Breast epithelium (tissue), 3 donors: ENCODE data around the gene PCDHB12.

Experiments
- POLR2A ChIP-seq: fragments of 450-650 bp; IDR thresholded peaks from one replicate; pipeline ENCODE4 v1.6.1; 2016; ENCODE audit warnings: antibody characterized with exemption, mild to moderate bottlenecking, moderate library complexity
- TF ChIP-seq, protein P1 (sequence below), 3 donors: fragments of 450-650 bp; IDR thresholded peaks; one replicate each; pipeline ENCODE4 v1.5.1; 2016 to 2017; ENCODE audit warnings: antibody characterized with exemption in 3 of 3, mild to moderate bottlenecking in 3 of 3, moderate library complexity in 3 of 3

DNA sequence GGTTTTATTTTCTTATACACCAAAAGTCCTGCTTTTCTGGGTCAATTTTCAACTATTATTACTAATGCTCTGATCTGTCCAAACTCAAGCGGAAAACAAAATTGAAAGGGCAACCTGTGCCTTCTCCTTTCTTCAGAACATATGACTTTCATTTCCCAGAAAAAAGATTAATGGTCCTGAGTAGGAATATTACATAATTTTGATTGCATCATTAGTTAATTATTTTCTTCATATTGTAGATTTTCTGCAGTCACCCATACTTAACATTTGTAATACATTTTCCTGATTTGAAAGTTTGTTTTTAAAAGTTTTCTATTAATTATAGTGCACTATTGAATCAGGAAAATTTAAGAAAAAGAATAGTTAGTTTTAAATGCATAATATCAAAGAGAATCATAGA is 32.6 kb upstream of the PCDHB12 start:
- TF ChIP-seq POLR2A: no peak
- TF ChIP-seq, protein P1, sequence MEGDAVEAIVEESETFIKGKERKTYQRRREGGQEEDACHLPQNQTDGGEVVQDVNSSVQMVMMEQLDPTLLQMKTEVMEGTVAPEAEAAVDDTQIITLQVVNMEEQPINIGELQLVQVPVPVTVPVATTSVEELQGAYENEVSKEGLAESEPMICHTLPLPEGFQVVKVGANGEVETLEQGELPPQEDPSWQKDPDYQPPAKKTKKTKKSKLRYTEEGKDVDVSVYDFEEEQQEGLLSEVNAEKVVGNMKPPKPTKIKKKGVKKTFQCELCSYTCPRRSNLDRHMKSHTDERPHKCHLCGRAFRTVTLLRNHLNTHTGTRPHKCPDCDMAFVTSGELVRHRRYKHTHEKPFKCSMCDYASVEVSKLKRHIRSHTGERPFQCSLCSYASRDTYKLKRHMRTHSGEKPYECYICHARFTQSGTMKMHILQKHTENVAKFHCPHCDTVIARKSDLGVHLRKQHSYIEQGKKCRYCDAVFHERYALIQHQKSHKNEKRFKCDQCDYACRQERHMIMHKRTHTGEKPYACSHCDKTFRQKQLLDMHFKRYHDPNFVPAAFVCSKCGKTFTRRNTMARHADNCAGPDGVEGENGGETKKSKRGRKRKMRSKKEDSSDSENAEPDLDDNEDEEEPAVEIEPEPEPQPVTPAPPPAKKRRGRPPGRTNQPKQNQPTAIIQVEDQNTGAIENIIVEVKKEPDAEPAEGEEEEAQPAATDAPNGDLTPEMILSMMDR (IDR thresholded peaks at IDR 0.05): no peak
